ENCODE measurements around the gene UGDH.
"Not testable (repeated sequence)": the region's sequence is repeated elsewhere in the genome, so short reads cannot be mapped to it uniquely, and the experiment has no call there.

The UGDH gene

DNA sequence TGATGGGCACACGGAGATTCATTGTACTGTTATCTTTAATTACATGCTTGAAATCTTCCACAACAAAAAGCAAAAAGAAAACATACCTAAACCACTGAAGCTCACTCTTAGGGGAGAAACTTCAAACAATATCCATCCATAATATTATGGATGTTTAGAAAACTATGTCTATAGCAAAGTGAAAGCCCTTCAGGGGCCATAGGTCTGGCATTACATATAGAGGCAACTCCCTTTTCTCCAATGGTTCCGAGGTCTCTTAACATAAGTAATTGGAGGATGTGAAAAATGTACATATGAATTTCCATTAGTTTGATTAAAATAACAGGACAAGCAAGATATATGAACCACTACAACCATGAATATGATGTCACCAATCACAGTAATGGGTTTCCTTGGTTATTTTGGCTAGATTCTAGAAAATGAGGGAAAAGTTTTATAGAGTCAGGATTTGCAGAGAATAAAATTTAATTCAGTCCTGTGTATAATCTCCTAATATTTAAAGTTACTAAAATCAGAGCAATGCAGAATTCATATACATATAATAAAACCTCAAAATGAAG, 10.8 kb downstream of the UGDH start:
- Histone ChIP-seq H3K27ac (no peak overlapping the region), H3K9ac (no peak overlapping the region), H3K4me3 (no peak overlapping the region), H3K9me3 (no peaks in the 10 kb centered on the region), H4K20me1 (no peaks in the 10 kb centered on the region), H3K4me2 (no peak overlapping the region), H3K36me3 (peaks cover 71% of the 10 kb centered on the region), H3K4me1 (no peaks in the 10 kb centered on the region), H3K27me3 (no peaks in the 10 kb centered on the region)
- TF ChIP-seq Cebpa-rat (IDR thresholded peaks at IDR 0.05), result no peak

GRCh38 chr4:39515669-39516401, 11.4 kb downstream of the UGDH start:
- not testable (repeated sequence) for H3K27ac ChIP-seq, H3K4me2 ChIP-seq, H3K9ac ChIP-seq, H3K9me3 ChIP-seq, H3K4me3 ChIP-seq, H3K27me3 ChIP-seq, H3K4me1 ChIP-seq, H4K20me1 ChIP-seq
- H3K36me3 ChIP-seq, result peaks cover 77% of the 10 kb centered on the region

GRCh38 chr4:39514888-39515401, 12.3 kb downstream of the UGDH start:
- Histone ChIP-seq H3K4me2 (no peak overlapping the region), H3K9me3 (no peaks in the 10 kb centered on the region), H4K20me1 (no peaks in the 10 kb centered on the region), H3K4me1 (no peaks in the 10 kb centered on the region), H3K27me3 (no peaks in the 10 kb centered on the region), H3K4me3 (no peak overlapping the region), H3K36me3 (peaks cover 83% of the 10 kb centered on the region), H3K27ac (no peak overlapping the region), H3K9ac (no peak overlapping the region)
- TF ChIP-seq Cebpa-rat (IDR thresholded peaks at IDR 0.05), result no peak

GRCh38 chr4:39514266-39514665, 13.0 kb downstream of the UGDH start:
- H3K9me3 ChIP-seq, H3K27ac ChIP-seq, H3K4me1 ChIP-seq, H3K4me3 ChIP-seq, H3K4me2 ChIP-seq, H3K27me3 ChIP-seq, H4K20me1 ChIP-seq, H3K9ac ChIP-seq: not testable (repeated sequence)
- H3K36me3 ChIP-seq, result peaks cover 83% of the 10 kb centered on the region

DNA sequence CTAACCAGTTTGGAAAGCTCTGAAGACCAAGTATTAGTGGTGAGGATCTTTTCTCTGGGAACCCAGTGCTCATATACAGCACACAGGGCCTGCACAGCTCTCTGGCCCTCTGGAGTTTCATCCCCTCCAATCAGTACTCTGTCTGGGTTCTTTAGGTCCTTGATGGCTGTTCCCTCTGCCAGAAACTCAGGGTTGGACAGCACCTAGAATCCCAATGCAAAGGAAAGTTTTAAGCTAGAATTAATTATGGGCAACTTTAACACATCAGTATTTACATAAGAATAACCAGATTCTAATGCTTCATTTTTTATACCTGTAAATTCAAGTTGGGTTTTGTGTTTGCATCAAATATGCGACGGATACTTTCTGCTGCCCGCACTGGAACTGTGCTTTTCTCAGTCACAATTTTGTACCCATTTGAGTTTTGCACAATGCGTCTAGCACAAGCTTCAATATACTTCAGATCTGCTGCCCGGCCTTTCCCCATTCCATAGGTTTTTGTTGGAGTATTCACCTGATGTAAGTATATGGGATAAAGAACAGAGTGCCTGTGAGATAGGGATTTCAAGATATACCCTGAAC, 16.8 kb downstream of the UGDH start:
- Histone ChIP-seq H3K36me3 (peaks cover 90% of the 10 kb centered on the region), H3K4me1 (no peaks in the 10 kb centered on the region), H3K4me3 (no peak overlapping the region), H4K20me1 (no peaks in the 10 kb centered on the region), H3K27ac (no peak overlapping the region), H3K9me3 (no peaks in the 10 kb centered on the region), H3K27me3 (no peaks in the 10 kb centered on the region), H3K4me2 (no peak overlapping the region), H3K9ac (no peak overlapping the region)
- no peak for TF ChIP-seq Cebpa-rat (IDR thresholded peaks at IDR 0.05)

DNA sequence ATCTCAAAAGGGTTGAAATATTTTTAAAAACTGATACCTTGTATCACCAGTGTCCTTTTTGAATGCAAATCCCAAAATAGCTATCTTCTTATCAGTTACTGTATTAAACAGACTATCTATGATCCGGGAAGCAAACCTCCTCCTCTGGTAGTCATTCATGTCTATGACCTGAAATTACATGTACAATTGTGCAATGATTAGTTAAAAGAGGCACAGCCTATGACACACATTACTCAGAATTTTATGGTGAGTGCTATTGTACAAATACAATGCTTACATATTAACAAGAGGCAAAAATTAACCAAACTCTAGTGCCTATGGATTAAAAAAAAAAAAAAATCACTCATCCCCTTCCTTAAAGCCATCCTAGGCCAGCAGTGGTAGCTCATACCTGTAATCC, 21.7 kb downstream of the UGDH start:
- H4K20me1 ChIP-seq, result no peaks in the 10 kb centered on the region
- H3K4me3 ChIP-seq, result no peak overlapping the region
- no peak overlapping the region for H3K27ac ChIP-seq
- H3K9ac ChIP-seq, result no peak overlapping the region
- no peak overlapping the region for H3K4me2 ChIP-seq
- no peak for TF ChIP-seq Cebpa-rat (IDR thresholded peaks at IDR 0.05)
- no peaks in the 10 kb centered on the region for H3K4me1 ChIP-seq
- no peaks in the 10 kb centered on the region for H3K27me3 ChIP-seq
- H3K36me3 ChIP-seq, result peaks cover 96% of the 10 kb centered on the region
- H3K9me3 ChIP-seq, result no peaks in the 10 kb centered on the region

- H3K4me3 ChIP-seq, result no peak overlapping the region
- H3K27me3 ChIP-seq, result no peaks in the 10 kb centered on the region
- TF ChIP-seq Cebpa-rat (IDR thresholded peaks at IDR 0.05), result no peak
- no peak overlapping the region for H3K4me2 ChIP-seq
- no peaks in the 10 kb centered on the region for H4K20me1 ChIP-seq
- H3K27ac ChIP-seq, result no peak overlapping the region
- no peak overlapping the region for H3K9ac ChIP-seq
- H3K9me3 ChIP-seq, result no peaks in the 10 kb centered on the region
- H3K36me3 ChIP-seq, result peaks cover 94% of the 10 kb centered on the region
- no peaks in the 10 kb centered on the region for H3K4me1 ChIP-seq
Measured at GRCh38 chr4:39504538-39504937, 22.7 kb downstream of the UGDH start.

- not testable (repeated sequence) for H3K4me2 ChIP-seq, H3K4me1 ChIP-seq, H3K27me3 ChIP-seq, H3K9ac ChIP-seq, H4K20me1 ChIP-seq, H3K4me3 ChIP-seq, H3K27ac ChIP-seq, H3K9me3 ChIP-seq
- peaks cover 86% of the 10 kb centered on the region for H3K36me3 ChIP-seq
Measured at GRCh38 chr4:39502664-39503035, 24.6 kb downstream of the UGDH start.

DNA sequence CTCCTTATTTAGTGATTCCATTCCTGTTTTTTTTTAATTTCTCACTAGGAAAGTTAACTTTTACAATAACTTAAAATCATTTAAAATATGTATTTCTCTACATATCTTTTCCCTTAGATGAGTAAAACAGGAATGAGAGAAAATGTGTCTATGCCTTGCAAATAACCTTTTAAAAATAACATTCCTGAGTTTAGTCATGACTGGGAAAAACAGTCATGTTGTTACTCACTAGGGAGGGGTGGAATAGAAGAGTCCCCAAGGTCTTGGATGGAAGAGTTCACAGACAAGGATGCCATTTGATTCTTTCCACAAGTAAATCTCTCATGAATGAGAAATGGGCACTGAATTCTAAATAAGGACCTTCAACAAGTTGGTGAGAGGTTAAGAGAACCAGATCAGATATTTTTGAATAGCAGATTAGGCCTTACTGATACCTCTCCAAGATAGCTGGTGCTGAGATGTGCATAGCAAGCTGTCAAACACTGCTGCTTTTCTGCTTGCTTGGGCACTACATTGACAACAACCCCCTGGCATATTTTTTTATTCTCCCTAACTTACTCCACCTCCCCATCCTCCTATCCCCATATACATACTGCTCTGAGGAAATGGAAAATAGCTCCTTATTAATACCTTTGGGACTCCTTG, 25.1 kb downstream of the UGDH start:
- no peaks in the 10 kb centered on the region for H3K9me3 ChIP-seq
- H3K36me3 ChIP-seq, result peaks cover 81% of the 10 kb centered on the region
- no peaks in the 10 kb centered on the region for H3K27me3 ChIP-seq
- no peak overlapping the region for H3K27ac ChIP-seq
- no peak for TF ChIP-seq Cebpa-rat (IDR thresholded peaks at IDR 0.05)
- no peaks in the 10 kb centered on the region for H4K20me1 ChIP-seq
- H3K4me2 ChIP-seq, result no peak overlapping the region
- H3K4me3 ChIP-seq, result no peak overlapping the region
- H3K9ac ChIP-seq, result no peak overlapping the region
- H3K4me1 ChIP-seq, result no peaks in the 10 kb centered on the region

DNA sequence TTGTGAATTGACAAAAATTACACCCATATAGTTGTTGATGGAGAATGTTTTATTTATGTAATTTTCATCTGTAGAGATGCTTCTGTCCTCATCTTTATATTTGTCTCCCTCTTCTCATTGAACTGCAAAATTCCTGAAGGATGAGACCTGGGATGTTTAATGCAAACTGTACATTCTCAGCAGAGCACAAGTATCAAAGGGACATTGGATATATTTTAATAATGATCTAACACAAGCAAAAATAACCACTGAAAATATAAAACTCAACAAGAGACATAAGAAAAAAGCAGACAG, 28.6 kb downstream of the UGDH start:
- no peak for TF ChIP-seq Cebpa-rat (IDR thresholded peaks at IDR 0.05)
- H3K9ac ChIP-seq, result no peak overlapping the region
- peaks cover 49% of the 10 kb centered on the region for H3K36me3 ChIP-seq
- no peaks in the 10 kb centered on the region for H3K9me3 ChIP-seq
- no peak overlapping the region for H3K4me3 ChIP-seq
- no peak overlapping the region for H3K4me2 ChIP-seq
- no peak overlapping the region for H3K27ac ChIP-seq
- H3K27me3 ChIP-seq, result no peaks in the 10 kb centered on the region
- no peaks in the 10 kb centered on the region for H3K4me1 ChIP-seq
- no peaks in the 10 kb centered on the region for H4K20me1 ChIP-seq

Measured in BLaER1 (cell line).